ENCODE data around the gene PARP6.
A peak's percentile ranks its signal among the peaks of the same experiment; 100 is the strongest.

- peak; percentile 97 for TF ChIP-seq ZBTB7A (IDR thresholded peaks at IDR 0.05; ENCODE audit: low read depth)
- TF ChIP-seq YY1 (IDR thresholded peaks at IDR 0.05; ENCODE audit: low read depth), result peak; percentile 64; the same call in 1 of the 2 replicates
- TF ChIP-seq, protein P1, sequence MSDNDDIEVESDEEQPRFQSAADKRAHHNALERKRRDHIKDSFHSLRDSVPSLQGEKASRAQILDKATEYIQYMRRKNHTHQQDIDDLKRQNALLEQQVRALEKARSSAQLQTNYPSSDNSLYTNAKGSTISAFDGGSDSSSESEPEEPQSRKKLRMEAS (IDR thresholded peaks at IDR 0.05), result peak; percentile 81
- TF ChIP-seq, protein P2, sequence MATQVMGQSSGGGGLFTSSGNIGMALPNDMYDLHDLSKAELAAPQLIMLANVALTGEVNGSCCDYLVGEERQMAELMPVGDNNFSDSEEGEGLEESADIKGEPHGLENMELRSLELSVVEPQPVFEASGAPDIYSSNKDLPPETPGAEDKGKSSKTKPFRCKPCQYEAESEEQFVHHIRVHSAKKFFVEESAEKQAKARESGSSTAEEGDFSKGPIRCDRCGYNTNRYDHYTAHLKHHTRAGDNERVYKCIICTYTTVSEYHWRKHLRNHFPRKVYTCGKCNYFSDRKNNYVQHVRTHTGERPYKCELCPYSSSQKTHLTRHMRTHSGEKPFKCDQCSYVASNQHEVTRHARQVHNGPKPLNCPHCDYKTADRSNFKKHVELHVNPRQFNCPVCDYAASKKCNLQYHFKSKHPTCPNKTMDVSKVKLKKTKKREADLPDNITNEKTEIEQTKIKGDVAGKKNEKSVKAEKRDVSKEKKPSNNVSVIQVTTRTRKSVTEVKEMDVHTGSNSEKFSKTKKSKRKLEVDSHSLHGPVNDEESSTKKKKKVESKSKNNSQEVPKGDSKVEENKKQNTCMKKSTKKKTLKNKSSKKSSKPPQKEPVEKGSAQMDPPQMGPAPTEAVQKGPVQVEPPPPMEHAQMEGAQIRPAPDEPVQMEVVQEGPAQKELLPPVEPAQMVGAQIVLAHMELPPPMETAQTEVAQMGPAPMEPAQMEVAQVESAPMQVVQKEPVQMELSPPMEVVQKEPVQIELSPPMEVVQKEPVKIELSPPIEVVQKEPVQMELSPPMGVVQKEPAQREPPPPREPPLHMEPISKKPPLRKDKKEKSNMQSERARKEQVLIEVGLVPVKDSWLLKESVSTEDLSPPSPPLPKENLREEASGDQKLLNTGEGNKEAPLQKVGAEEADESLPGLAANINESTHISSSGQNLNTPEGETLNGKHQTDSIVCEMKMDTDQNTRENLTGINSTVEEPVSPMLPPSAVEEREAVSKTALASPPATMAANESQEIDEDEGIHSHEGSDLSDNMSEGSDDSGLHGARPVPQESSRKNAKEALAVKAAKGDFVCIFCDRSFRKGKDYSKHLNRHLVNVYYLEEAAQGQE (IDR thresholded peaks at IDR 0.05; ENCODE audit: low read depth), result no peak
- TF ChIP-seq FOXM1 (IDR thresholded peaks at IDR 0.05; ENCODE audit: borderline replicate concordance, low read depth), result peak; percentile 30; the same call in 1 of the 2 replicates
- peak; percentile 65 for TF ChIP-seq TEAD4 (IDR thresholded peaks at IDR 0.05)
- peak; percentile 99 for TF ChIP-seq TAF1 (IDR thresholded peaks at IDR 0.05; ENCODE audit: low read depth)
- TF ChIP-seq CEBPB (IDR thresholded peaks at IDR 0.05), result 0 out of 2 replicates have a peak, but pooled peaks have one; percentile 5
- TF ChIP-seq EP300 (IDR thresholded peaks at IDR 0.05; ENCODE audit: borderline replicate concordance), result peak; percentile 50; the same call in 1 of the 2 replicates
Observed at GRCh38 chr15:72231066-72231832, 41.1 kb downstream of the PARP6 start, which contains the start of gene PKM.

All from Ishikawa (cell line).